CD14-positive monocyte (primary cell): ENCODE data around the gene CARNS1. TPM values are rescaled to one million over a fixed set of nuclear protein-coding genes. Genes with fewer than 3 reads are reported as not detected.

Experiments used
- DNase-seq, 3 donors: peaks; one replicate each; pipeline ENCODE4 v3.0.0-alpha.2; 2011 to 2022
- H2AFZ ChIP-seq: 2 replicates; pipeline ENCODE4 v1.6.0; 2012; ENCODE audit warnings: mild to moderate bottlenecking, low read depth, low read length, inconsistent platforms; ENCODE audit not compliant: insufficient read depth, poor library complexity, severe bottlenecking
- H3K27ac ChIP-seq, 2 donors: 1 replicate in 1 of 2; 2 replicates in 1 of 2; pipeline ENCODE4 v1.5.1; 2012 to 2013; ENCODE audit warnings: low read length in 2 of 2, control low read depth in 1 of 2, inconsistent platforms in 1 of 2, low read depth in 1 of 2, mild to moderate bottlenecking in 1 of 2
- H3K27me3 ChIP-seq, 2 donors: one replicate each; pipeline versions ENCODE4 v1.6.0 to v1.6.1; 2011 to 2013; ENCODE audit warnings: low read length in 2 of 2; ENCODE audit not compliant: control insufficient read depth in 2 of 2, insufficient read depth in 2 of 2
- H3K36me3 ChIP-seq, 2 donors: replicated peaks in 1 of 2; 1 replicate in 1 of 2; 2 replicates in 1 of 2; pipeline versions ENCODE4 v1.5.1 to v1.6.1; 2012 to 2013; ENCODE audit warnings: low read length in 2 of 2, control low read depth in 1 of 2, inconsistent platforms in 1 of 2, mild to moderate bottlenecking in 1 of 2; ENCODE audit not compliant: insufficient read depth in 2 of 2, control insufficient read depth in 1 of 2
- H3K4me1 ChIP-seq, 2 donors: 1 replicate in 1 of 2; 2 replicates in 1 of 2; pipeline versions ENCODE4 v1.5.1 to v1.6.1; 2012 to 2013; ENCODE audit warnings: low read length in 2 of 2, control low read depth in 1 of 2, inconsistent platforms in 1 of 2, mild to moderate bottlenecking in 1 of 2, moderate library complexity in 1 of 2; ENCODE audit not compliant: insufficient read depth in 2 of 2, control insufficient read depth in 1 of 2
- H3K4me2 ChIP-seq: replicated peaks from 2 replicates; pipeline ENCODE3; 2012; ENCODE audit warnings: low read length, moderate library complexity, mild to moderate bottlenecking; ENCODE audit not compliant: poor library complexity, severe bottlenecking; ENCODE audit errors: extremely low read depth
- H3K4me3 ChIP-seq, 3 experiments: fragments of 200-600 bp in 1 of 3; sonication (generic) in 1 of 3; replicated peaks in 1 of 3; 1 replicate in 2 of 3; 2 replicates in 1 of 3; pipeline ENCODE4 v1.5.1; 2011 to 2013; ENCODE audit warnings: low read length in 3 of 3, mild to moderate bottlenecking in 3 of 3, control low read depth in 2 of 3, low read depth in 2 of 3, inconsistent platforms in 1 of 3, moderate library complexity in 1 of 3
- H3K79me2 ChIP-seq: 2 replicates; pipeline ENCODE4 v1.6.0; 2012; ENCODE audit warnings: mild to moderate bottlenecking, control low read depth, inconsistent platforms, low read length, moderate library complexity; ENCODE audit not compliant: insufficient read depth
- H3K9ac ChIP-seq: 2 replicates; pipeline ENCODE4 v1.6.0; 2017; ENCODE audit warnings: low read length, mild to moderate bottlenecking; ENCODE audit not compliant: insufficient read depth, poor library complexity, severe bottlenecking
- H3K9me3 ChIP-seq, 2 donors: replicated peaks in 1 of 2; 1 replicate in 1 of 2; 2 replicates in 1 of 2; pipeline versions ENCODE4 v1.5.1 to v1.6.1; 2012 to 2013; ENCODE audit warnings: low read length in 2 of 2, control low read depth in 1 of 2; ENCODE audit not compliant: control insufficient read depth in 1 of 2, insufficient read depth in 1 of 2
- H4K20me1 ChIP-seq: 2 replicates; pipeline ENCODE4 v1.6.0; 2012; ENCODE audit warnings: mild to moderate bottlenecking, low read length, control low read depth, moderate library complexity; ENCODE audit not compliant: insufficient read depth
- H3K27ac Mint-ChIP-seq, 7 donors: one replicate each; pipeline ENCODE4 v1.8.0; 2020; ENCODE audit warnings: mild to moderate bottlenecking in 7 of 7, mixed read lengths in 7 of 7, moderate library complexity in 6 of 7, inconsistent platforms in 2 of 7
- H3K27me3 Mint-ChIP-seq, 3 donors: one replicate each; pipeline ENCODE4 v1.8.0; 2021 to 2022; ENCODE audit warnings: low read depth in 3 of 3, mild to moderate bottlenecking in 3 of 3, mixed read lengths in 3 of 3, moderate library complexity in 3 of 3, inconsistent platforms in 1 of 3
- H3K36me3 Mint-ChIP-seq, 2 donors: one replicate each; pipeline ENCODE4 v1.8.0; 2020; ENCODE audit warnings: mixed read lengths in 2 of 2, inconsistent platforms in 1 of 2, mild to moderate bottlenecking in 1 of 2
- H3K4me1 Mint-ChIP-seq: one replicate; pipeline ENCODE4 v1.8.0; 2020; ENCODE audit warnings: mild to moderate bottlenecking, mixed read lengths
- H3K4me3 Mint-ChIP-seq, 2 donors: one replicate each; pipeline ENCODE4 v1.8.0; 2020; ENCODE audit warnings: mild to moderate bottlenecking in 2 of 2, mixed read lengths in 2 of 2, moderate library complexity in 1 of 2
- H3K9me3 Mint-ChIP-seq, 7 donors: one replicate each; pipeline ENCODE4 v1.8.0; 2020 to 2022; ENCODE audit warnings: mixed read lengths in 7 of 7, mild to moderate bottlenecking in 6 of 7, moderate library complexity in 6 of 7, inconsistent platforms in 2 of 7
- CTCF ChIP-seq: fragments of 200-600 bp; IDR thresholded peaks from one replicate; pipeline ENCODE4 v1.8.0; 2022; ENCODE audit warnings: antibody characterized with exemption, mild to moderate bottlenecking
- WGBS: methylation state at CpG from one replicate; pipeline ENCODE4 v1.1.5; 2013; ENCODE audit warnings: missing lambda C conversion rate; ENCODE audit not compliant: insufficient coverage; 5-methylcytosine and 5-hydroxymethylcytosine counted together
- intact Hi-C, 2 donors: fragments of 100-400 bp; cut with micrococcal nuclease; formaldehyde crosslinking; loops; one replicate each; pipeline versions ENCODE4 v1.15.0 to v1.15.1; 2023
- polyA plus RNA-seq, 3 donors: library from polyadenylated mRNA; depleted of rRNA in 1 of 3; unstranded in 2 of 3; stranded (reverse) in 1 of 3; fragments of 300-500 nt in 2 of 3; fragments of >200 nt in 1 of 3; fragmentation: Illumina TruSeq in 2 of 3; gene quantifications; 1 replicate in 2 of 3; 2 replicates in 1 of 3; pipeline ENCODE4 v1.2.3, GENCODE V29; 2012 to 2021

Gene CARNS1
- polyA plus RNA-seq, 3 donors: 0.09 TPM; not detected in 2

GRCh38 chr11:67455054-67455453 lies 39.6 kb downstream of the CARNS1 start, which contains the start of gene CABP4:
Gene CABP4, plus strand, starts transcription at chr11:67455354. Its CDS starts 70 bp downstream, at chr11:67455424.
- H3K27me3 Mint-ChIP-seq: peaks cover 0 to 5% (median 3%) of the 10 kb centered on the region in 3 donors
- no peaks in the 10 kb centered on the region for H3K27me3 ChIP-seq
- no peak within 1 kb of the TSS for H3K9ac ChIP-seq
- peak within 1 kb of the TSS in 1 of 7 donors; percentile 35 for H3K27ac Mint-ChIP-seq
- no peaks in the 10 kb centered on the region for H3K36me3 ChIP-seq
- no peaks in the 10 kb centered on the region for H3K9me3 ChIP-seq
- no peak for TF ChIP-seq CTCF
- DNase-seq: no peak
- peaks cover 14 to 27% of the 10 kb centered on the region in 2 donors for H3K4me1 ChIP-seq
- intact Hi-C loops: no loop called here
- H3K36me3 Mint-ChIP-seq: no peaks in the 10 kb centered on the region
- WGBS: 100% methylated on average over 1 of the region's 3 CpGs
- H3K4me3 ChIP-seq: no peak within 1 kb of the TSS
- H3K9me3 Mint-ChIP-seq: no peaks in the 10 kb centered on the region
- no peaks in the 10 kb centered on the region for H4K20me1 ChIP-seq
- H3K4me1 Mint-ChIP-seq: peaks cover 11% of the 10 kb centered on the region
- no peaks in the 10 kb centered on the region for H3K79me2 ChIP-seq
- H2AFZ ChIP-seq: no peak within 1 kb of the TSS
- H3K27ac ChIP-seq: no peak within 1 kb of the TSS
- H3K4me2 ChIP-seq: no peak within 1 kb of the TSS
- no peak within 1 kb of the TSS for H3K4me3 Mint-ChIP-seq

- H3K4me1 Mint-ChIP-seq: peaks cover 7% of the 10 kb centered on the region
Measured at GRCh38 chr11:67456068-67456705, 40.7 kb downstream of the CARNS1 start.

More at GRCh38 chr11:67456068-67456705, 40.7 kb downstream of the CARNS1 start:
- Mint-ChIP-seq H3K36me3 (no peaks in the 10 kb centered on the region), H3K27me3 (peaks cover 1 to 7% (median 6%) of the 10 kb centered on the region in 3 donors), H3K9me3 (no peaks in the 10 kb centered on the region), H3K4me3 (no peak overlapping the region), H3K27ac (no peak overlapping the region)
- no peak for TF ChIP-seq CTCF
- no peaks in the 10 kb centered on the region for H4K20me1 ChIP-seq
- H3K9ac ChIP-seq: no peak overlapping the region
- H2AFZ ChIP-seq: no peak overlapping the region
- WGBS: 96% methylated on average over 19 of the region's 25 CpGs
- no peak overlapping the region for H3K27ac ChIP-seq
- H3K4me1 ChIP-seq: peaks cover 9 to 19% of the 10 kb centered on the region in 2 donors
- H3K27me3 ChIP-seq: no peaks in the 10 kb centered on the region
- H3K79me2 ChIP-seq: no peaks in the 10 kb centered on the region
- DNase-seq: no peak
- H3K9me3 ChIP-seq: no peaks in the 10 kb centered on the region
- H3K4me2 ChIP-seq: no peak overlapping the region
- no peak overlapping the region for H3K4me3 ChIP-seq
- intact Hi-C loops: no loop called here
- no peaks in the 10 kb centered on the region for H3K36me3 ChIP-seq
